HepG2 (cell line): Measurements from ENCODE around the gene TESPA1. TPM values are rescaled to one million over a fixed set of nuclear protein-coding genes. Genes with fewer than 3 reads are reported as not detected.

Experiments used
- ATAC-seq: fragments of 200-7000 bp; cut with Tn5 transposase; 3 replicates; pipeline ENCODE4 v1.9.1; 2020; ENCODE audit warnings: mild to moderate bottlenecking, moderate library complexity
- BruUV-seq: library from RNA; stranded (reverse); fragments of 400-500 nt; replicated peaks from 2 replicates; lab custom pipeline; 2021; lab: Mats Ljungman, UMichigan
- CTCF ChIA-PET: fragments of 300-600 bp; formaldehyde crosslinking; extraction: SDS; loops from one replicate; lab custom pipeline; 2021; ENCODE audit warnings: low total read pairs, inconsistent platforms, low intra/inter-chr PET ratio; lab: Yijun Ruan, JAX
- POLR2A ChIA-PET: fragments of 350-600 bp; sonication (Branson Sonifier 250); formaldehyde crosslinking; loops from one replicate; lab custom pipeline; 2020; ENCODE audit warnings: antibody characterized with exemption, inconsistent platforms; lab: Yijun Ruan, JAX
- DNase-seq: peaks from one replicate; pipeline ENCODE4 v3.0.0-alpha.2; 2015; ENCODE audit warnings: low spot score
- FAIRE-seq: peaks from 3 replicates; lab custom pipeline; 2011; peaks lifted over from hg19 to GRCh38; lab: Jason Lieb, UNC
- H2AFZ ChIP-seq: one replicate; pipeline ENCODE4 v1.6.1; 2011; ENCODE audit warnings: low read length, inconsistent platforms
- H3K27ac ChIP-seq: fragments of 300-600 bp; 3 replicates; pipeline ENCODE4 v1.8.0; 2011; ENCODE audit warnings: mixed run types, mild to moderate bottlenecking, mixed read lengths, low read length, inconsistent platforms; ENCODE audit not compliant: insufficient read depth; ENCODE audit errors: extremely low read length
- H3K27me3 ChIP-seq, 2 experiments: fragments of 200-600 bp in 1 of 2; 2 replicates in 1 of 2; 3 replicates in 1 of 2; pipeline versions ENCODE4 v1.6.0 to v1.8.0; 2011; ENCODE audit warnings: low read length in 2 of 2, mild to moderate bottlenecking in 2 of 2, moderate library complexity in 2 of 2, inconsistent platforms in 1 of 2; ENCODE audit not compliant: insufficient read depth in 2 of 2, control insufficient read depth in 1 of 2
- H3K36me3 ChIP-seq, 2 experiments: fragments of 200-600 bp in 1 of 2; replicated peaks in 1 of 2; 2 replicates in 1 of 2; 3 replicates in 1 of 2; pipeline versions ENCODE4 v1.5.1 to v1.8.0; 2011; ENCODE audit warnings: low read length in 2 of 2, inconsistent platforms in 1 of 2; ENCODE audit not compliant: insufficient read depth in 2 of 2, control insufficient read depth in 1 of 2
- H3K4me1 ChIP-seq: 2 replicates; pipeline ENCODE4 v1.5.1; 2012; ENCODE audit warnings: low read length, inconsistent platforms; ENCODE audit not compliant: insufficient read depth
- H3K4me2 ChIP-seq: 2 replicates; pipeline ENCODE4 v1.6.0; 2011; ENCODE audit warnings: low read depth, low read length, inconsistent platforms
- H3K4me3 ChIP-seq, 3 experiments: fragments of 200-600 bp in 1 of 3; sonication (generic), shearing (Covaris generic) in 1 of 3; replicated peaks in 1 of 3; 2 replicates each; pipeline ENCODE4 v1.5.1; 2011 to 2016; ENCODE audit warnings: low read length in 3 of 3, inconsistent platforms in 2 of 3, low read depth in 2 of 3, mild to moderate bottlenecking in 2 of 3, control low read depth in 1 of 3, mixed read lengths in 1 of 3; ENCODE audit not compliant: insufficient read depth in 1 of 3
- H3K79me2 ChIP-seq: one replicate; pipeline ENCODE4 v1.6.1; 2011; ENCODE audit warnings: low read length, inconsistent platforms; ENCODE audit not compliant: insufficient read depth
- H3K9ac ChIP-seq: 2 replicates; pipeline ENCODE4 v1.6.0; 2011; ENCODE audit warnings: mild to moderate bottlenecking, low read depth, low read length, inconsistent platforms; ENCODE audit not compliant: insufficient read depth
- H3K9me3 ChIP-seq: 2 replicates; pipeline ENCODE4 v1.5.1; 2012; ENCODE audit warnings: mild to moderate bottlenecking, low read length
- H4K20me1 ChIP-seq: 2 replicates; pipeline ENCODE4 v1.6.0; 2011; ENCODE audit warnings: inconsistent platforms, mild to moderate bottlenecking, low read length, moderate library complexity; ENCODE audit not compliant: insufficient read depth
- CHCHD3 ChIP-seq: sonication (generic); formaldehyde crosslinking; IDR thresholded peaks from 2 replicates; pipeline ENCODE4 v1.8.0; 2022; ENCODE audit warnings: mild to moderate bottlenecking, missing genetic modification reagents, moderate library complexity
- HNRNPUL1 ChIP-seq: fragments of 200-400 bp; formaldehyde crosslinking; IDR thresholded peaks from 2 replicates; pipeline ENCODE4 v1.6.1; 2017; ENCODE audit warnings: low read depth, mild to moderate bottlenecking, low read length, moderate library complexity
- KLF13 ChIP-seq: sonication (generic); formaldehyde crosslinking; IDR thresholded peaks from 2 replicates; pipeline ENCODE4 v1.4.0; 2020; ENCODE audit warnings: mild to moderate bottlenecking, missing genetic modification reagents
- NFIC ChIP-seq: IDR thresholded peaks from 2 replicates; pipeline ENCODE4 v1.6.1; 2012; ENCODE audit warnings: mild to moderate bottlenecking, low read length, inconsistent platforms
- POLR2A ChIP-seq, 2 experiments: IDR thresholded peaks; 2 replicates each; pipeline ENCODE4 v1.6.1; 2011; ENCODE audit warnings: low read depth in 2 of 2, low read length in 2 of 2, mild to moderate bottlenecking in 1 of 2, moderate library complexity in 1 of 2; ENCODE audit not compliant: insufficient read depth in 1 of 2
- YY1 ChIP-seq: IDR thresholded peaks from 2 replicates; pipeline ENCODE4 v1.6.1; 2011; ENCODE audit warnings: low read length, low read depth, moderate library complexity, mild to moderate bottlenecking; ENCODE audit not compliant: insufficient read depth, insufficient replicate concordance
- ZBTB2 ChIP-seq: sonication (generic); formaldehyde crosslinking; IDR thresholded peaks from 2 replicates; pipeline ENCODE4 v1.8.0; 2022; ENCODE audit warnings: low read depth, missing genetic modification reagents
- ZBTB7A ChIP-seq: sonication (generic); formaldehyde crosslinking; IDR thresholded peaks from 2 replicates; pipeline ENCODE4 v1.8.0; 2022; ENCODE audit warnings: mild to moderate bottlenecking, missing genetic modification reagents
- ZNF136 ChIP-seq: sonication (generic); formaldehyde crosslinking; IDR thresholded peaks from 2 replicates; pipeline ENCODE4 v1.8.1; 2022; ENCODE audit warnings: low read depth, mild to moderate bottlenecking, moderate library complexity, missing genetic modification reagents
- ZNF224 ChIP-seq: sonication (generic); formaldehyde crosslinking; IDR thresholded peaks from 2 replicates; pipeline ENCODE4 v1.5.0; 2020; ENCODE audit warnings: mild to moderate bottlenecking, missing genetic modification reagents
- ZNF512B ChIP-seq: sonication (generic); formaldehyde crosslinking; IDR thresholded peaks from 2 replicates; pipeline ENCODE4 v1.5.1; 2020; ENCODE audit warnings: missing genetic modification reagents, mild to moderate bottlenecking, borderline replicate concordance
- ZNF652 ChIP-seq: IDR thresholded peaks from 2 replicates; pipeline ENCODE4 v1.6.1; 2016; ENCODE audit warnings: low read depth, borderline replicate concordance
- ZNF747 ChIP-seq: sonication (generic); formaldehyde crosslinking; IDR thresholded peaks from 2 replicates; pipeline ENCODE4 v1.8.1; 2023; ENCODE audit warnings: missing genetic modification reagents, mild to moderate bottlenecking, borderline replicate concordance
- WGBS: methylation state at CpG from one replicate; pipeline ENCODE4 v1.1.6; 2017; ENCODE audit warnings: low lambda C conversion rate; 5-methylcytosine and 5-hydroxymethylcytosine counted together
- in situ Hi-C: cut with HindIII; loops from 2 replicates; pipeline ENCODE4 v1.10.0; 2017; ENCODE audit warnings: low pct_unique_long_range_greater_than_20kb; ENCODE audit not compliant: extremely low pct_ligation_motif_present
- intact Hi-C: fragments of 100-400 bp; cut with micrococcal nuclease; formaldehyde crosslinking; loops from one replicate; pipeline ENCODE4 v1.10.0; 2022; ENCODE audit not compliant: unreplicated experiment
- polyA plus RNA-seq, 8 experiments: library from polyadenylated mRNA; depleted of rRNA in 3 of 8; stranded (reverse) in 7 of 8; unstranded in 1 of 8; fragments of >200 nt; fragmentation: Illumina TruSeq in 4 of 8; extraction: Trizol in 4 of 8; gene quantifications; 2 replicates each; pipeline versions ENCODE4 v1.2.1 to v1.2.3, GENCODE V29; 2011 to 2016; ENCODE audit warnings: low read depth in 4 of 8, missing spikeins in 1 of 8, mixed read lengths in 1 of 8; ENCODE audit not compliant: insufficient read depth in 1 of 8
- total RNA-seq, 5 experiments: library from RNA; depleted of rRNA; stranded (reverse); fragments of >200 nt; fragmentation: Illumina TruSeq; extraction: Trizol; gene quantifications; 2 replicates each; pipeline ENCODE4 v1.2.3, GENCODE V29; 2016; ENCODE audit warnings: low read depth in 1 of 5

The TESPA1 gene
- total and polyA plus RNA-seq, 2 of the 13 experiments (the other 11 are each of a cell fraction or from before 2014, with no cell fraction given), result not detected

- Histone ChIP-seq H3K27ac (no peak overlapping the region), H3K27me3 (peaks cover 0 to 21% of the 10 kb centered on the region in 2 experiments; a peak in 3 of 5 replicates), H2AFZ (no peak overlapping the region)
- FAIRE-seq, result no peak
- intact Hi-C loops, result no loop called here
- TF ChIP-seq ZNF747 (no peak), ZNF136 (CRISPR knock-in tag) (no peak), YY1 (no peak), CHCHD3 (no peak), ZNF512B (CRISPR knock-in tag) (no peak), ZNF224 (CRISPR knock-in tag) (no peak), POLR2A (IDR thresholded peaks at IDR 0.05; ENCODE audit: insufficient read depth in 1 of 2, low read depth in 2 of 2, low read length in 2 of 2) (no peak), ZNF652 (CRISPR knock-in tag) (no peak), ZBTB2 (CRISPR knock-in tag) (no peak), HNRNPUL1 (no peak), ZBTB7A (CRISPR knock-in tag) (no peak), KLF13 (CRISPR knock-in tag) (no peak), NFIC (no peak)
- TF ChIP-seq, all 625 proteins: peak for 0
- H3K4me3 ChIP-seq, result no peak overlapping the region
- no peaks in the 10 kb centered on the region for H3K9me3 ChIP-seq
- no peaks in the 10 kb centered on the region for H4K20me1 ChIP-seq
- in situ Hi-C loops, result no loop called here
- H3K4me2 ChIP-seq, result no peak overlapping the region
- ChIA-PET POLR2A (no interaction called here), CTCF (no interaction called here)
- no peak for ATAC-seq
- no peak overlapping the region for H3K9ac ChIP-seq
- 3% methylated on average over 4 of the region's 4 CpGs for WGBS
- no TSS peak for BruUV-seq
- DNase-seq, result no peak
- no peaks in the 10 kb centered on the region for H3K4me1 ChIP-seq
- no peaks in the 10 kb centered on the region for H3K79me2 ChIP-seq
- H3K36me3 ChIP-seq, result no peaks in the 10 kb centered on the region
Observed at GRCh38 chr12:55001198-55001868, 16.8 kb upstream of the TESPA1 start.
